Prostate gland (tissue), 2 donors: ENCODE measurements around the gene SCNN1G.

ENCODE experiments used
- POLR2A ChIP-seq: fragments of 450-650 bp; IDR thresholded peaks from one replicate; pipeline ENCODE4 v1.6.1; 2016; ENCODE audit warnings: antibody characterized with exemption, mild to moderate bottlenecking
- TF ChIP-seq, protein P1 (sequence below), 4 experiments: fragments of 200-600 bp in 2 of 4; fragments of 450-650 bp in 2 of 4; sonication (generic) in 2 of 4; IDR thresholded peaks; 1 replicate in 3 of 4; 2 replicates in 1 of 4; pipeline ENCODE4 v1.5.1; 2016 to 2019; ENCODE audit warnings: antibody characterized with exemption in 4 of 4, mild to moderate bottlenecking in 2 of 4, moderate library complexity in 2 of 4

DNA sequence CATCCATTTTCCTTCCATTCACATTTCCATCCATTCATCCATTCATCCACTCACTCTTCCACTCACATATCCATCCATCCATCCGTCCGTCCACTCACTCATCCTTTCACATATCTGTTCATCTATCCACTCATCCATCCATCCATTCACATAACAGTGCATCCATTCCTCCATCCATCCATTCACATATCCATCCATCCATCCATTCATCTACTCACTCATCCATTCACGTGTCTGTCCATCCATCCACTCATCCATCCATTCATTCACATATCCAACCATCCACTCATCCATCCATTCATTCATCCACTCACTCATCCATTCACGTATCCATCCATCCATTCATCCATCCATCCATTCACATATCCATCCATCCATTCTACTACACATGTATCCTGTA, 42.6 kb downstream of the SCNN1G start:
- no peak for TF ChIP-seq POLR2A
- TF ChIP-seq, protein P1, sequence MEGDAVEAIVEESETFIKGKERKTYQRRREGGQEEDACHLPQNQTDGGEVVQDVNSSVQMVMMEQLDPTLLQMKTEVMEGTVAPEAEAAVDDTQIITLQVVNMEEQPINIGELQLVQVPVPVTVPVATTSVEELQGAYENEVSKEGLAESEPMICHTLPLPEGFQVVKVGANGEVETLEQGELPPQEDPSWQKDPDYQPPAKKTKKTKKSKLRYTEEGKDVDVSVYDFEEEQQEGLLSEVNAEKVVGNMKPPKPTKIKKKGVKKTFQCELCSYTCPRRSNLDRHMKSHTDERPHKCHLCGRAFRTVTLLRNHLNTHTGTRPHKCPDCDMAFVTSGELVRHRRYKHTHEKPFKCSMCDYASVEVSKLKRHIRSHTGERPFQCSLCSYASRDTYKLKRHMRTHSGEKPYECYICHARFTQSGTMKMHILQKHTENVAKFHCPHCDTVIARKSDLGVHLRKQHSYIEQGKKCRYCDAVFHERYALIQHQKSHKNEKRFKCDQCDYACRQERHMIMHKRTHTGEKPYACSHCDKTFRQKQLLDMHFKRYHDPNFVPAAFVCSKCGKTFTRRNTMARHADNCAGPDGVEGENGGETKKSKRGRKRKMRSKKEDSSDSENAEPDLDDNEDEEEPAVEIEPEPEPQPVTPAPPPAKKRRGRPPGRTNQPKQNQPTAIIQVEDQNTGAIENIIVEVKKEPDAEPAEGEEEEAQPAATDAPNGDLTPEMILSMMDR (IDR thresholded peaks at IDR 0.05), result no peak
